WTC11 (cell line): Measurements from ENCODE around the gene ELOF1. TPM values are rescaled to one million over a fixed set of nuclear protein-coding genes. Genes with fewer than 3 reads are reported as not detected.

ENCODE experiments used
- ATAC-seq: fragments of 200-7000 bp; cut with Tn5 transposase; 2 replicates; pipeline ENCODE4 v1.10.0; 2021; ENCODE audit warnings: mild to moderate bottlenecking, moderate library complexity
- CTCF ChIA-PET: fragments of 300-600 bp; sonication (Branson Sonifier 250); formaldehyde crosslinking; loops from one replicate; lab custom pipeline; 2021; ENCODE audit warnings: antibody characterized with exemption; lab: Charles Lee
- POLR2A ChIA-PET: fragments of 350-600 bp; sonication (Branson Sonifier 250); formaldehyde crosslinking; loops from one replicate; lab custom pipeline; 2021; ENCODE audit warnings: antibody characterized with exemption; lab: Charles Lee
- DNase-seq: peaks from one replicate; pipeline ENCODE4 v3.0.0; 2021; ENCODE audit warnings: low spot score
- H3K27ac Mint-ChIP-seq: 2 replicates; pipeline ENCODE4 v1.8.0; 2021; ENCODE audit warnings: mixed read lengths
- H3K27me3 Mint-ChIP-seq: 2 replicates; pipeline ENCODE4 v1.8.0; 2021; ENCODE audit warnings: low read depth, mild to moderate bottlenecking, moderate library complexity, mixed read lengths
- H3K36me3 Mint-ChIP-seq: 2 replicates; pipeline ENCODE4 v1.8.0; 2021; ENCODE audit warnings: mixed read lengths
- H3K4me1 Mint-ChIP-seq: 2 replicates; pipeline ENCODE4 v1.8.0; 2022; ENCODE audit warnings: mixed read lengths
- H3K4me3 Mint-ChIP-seq: 2 replicates; pipeline ENCODE4 v1.8.0; 2021; ENCODE audit warnings: mild to moderate bottlenecking, moderate library complexity, mixed read lengths
- H3K9me3 Mint-ChIP-seq: 2 replicates; pipeline ENCODE4 v1.8.0; 2021; ENCODE audit warnings: mixed read lengths
- AR ChIP-seq: fragments of 250-450 bp; sonication (Bioruptor Pico); IDR thresholded peaks from 2 replicates; pipeline ENCODE4 v1.9.0; 2021; ENCODE audit warnings: mild to moderate bottlenecking
- ATF2 ChIP-seq: sonication (generic); formaldehyde crosslinking; IDR thresholded peaks from 2 replicates; pipeline ENCODE4 v1.8.1; 2022; ENCODE audit warnings: low read depth, missing genetic modification reagents, borderline replicate concordance
- CDX4 ChIP-seq: fragments of 250-450 bp; sonication (Bioruptor Pico); IDR thresholded peaks from 2 replicates; pipeline ENCODE4 v1.9.0; 2021; ENCODE audit warnings: moderate library complexity, mild to moderate bottlenecking, inconsistent platforms, borderline replicate concordance
- CREB1 ChIP-seq: sonication (generic); formaldehyde crosslinking; IDR thresholded peaks from 2 replicates; pipeline ENCODE4 v1.8.0; 2023; ENCODE audit warnings: mild to moderate bottlenecking, missing genetic modification reagents
- CREM ChIP-seq: sonication (generic); formaldehyde crosslinking; IDR thresholded peaks from 2 replicates; pipeline ENCODE4 v1.8.1; 2022; ENCODE audit warnings: mild to moderate bottlenecking, missing genetic modification reagents, moderate library complexity
- E2F5 ChIP-seq: sonication (generic); formaldehyde crosslinking; IDR thresholded peaks from 2 replicates; pipeline ENCODE4 v1.8.1; 2022; ENCODE audit warnings: mild to moderate bottlenecking, moderate library complexity, missing genetic modification reagents
- ELF4 ChIP-seq: sonication (generic); formaldehyde crosslinking; IDR thresholded peaks from 2 replicates; pipeline ENCODE4 v1.8.1; 2022; ENCODE audit warnings: low read depth, mild to moderate bottlenecking, moderate library complexity, missing genetic modification reagents
- ERG ChIP-seq: fragments of 250-450 bp; sonication (Bioruptor Pico); IDR thresholded peaks from 2 replicates; pipeline ENCODE4 v1.8.0; 2021; ENCODE audit warnings: mild to moderate bottlenecking
- FOXJ3 ChIP-seq: sonication (generic); formaldehyde crosslinking; IDR thresholded peaks from 2 replicates; pipeline ENCODE4 v1.9.0; 2021; ENCODE audit warnings: missing genetic modification reagents, mild to moderate bottlenecking, borderline replicate concordance
- GABPB1 ChIP-seq: sonication (generic); formaldehyde crosslinking; IDR thresholded peaks from 2 replicates; pipeline ENCODE4 v1.8.1; 2023; ENCODE audit warnings: mild to moderate bottlenecking, missing genetic modification reagents
- GTF2I ChIP-seq: fragments of 250-450 bp; sonication (Bioruptor Pico); conservative IDR thresholded peaks from 2 replicates; pipeline ENCODE4 v1.4.0; 2021; ENCODE audit warnings: mild to moderate bottlenecking
- HMGXB4 ChIP-seq: sonication (generic); formaldehyde crosslinking; IDR thresholded peaks from 2 replicates; pipeline ENCODE4 v1.8.1; 2023; ENCODE audit warnings: mild to moderate bottlenecking, moderate library complexity, missing genetic modification reagents
- JAZF1 ChIP-seq: fragments of 250-450 bp; sonication (Bioruptor Pico); IDR thresholded peaks from 2 replicates; pipeline ENCODE4 v1.9.0; 2021; ENCODE audit warnings: moderate library complexity, mild to moderate bottlenecking, inconsistent platforms
- JUN ChIP-seq: sonication (generic); formaldehyde crosslinking; IDR thresholded peaks from 2 replicates; pipeline ENCODE4 v1.8.0; 2023; ENCODE audit warnings: mild to moderate bottlenecking, missing genetic modification reagents
- PRDM15 ChIP-seq: sonication (generic); formaldehyde crosslinking; IDR thresholded peaks from 2 replicates; pipeline ENCODE4 v1.8.0; 2022; ENCODE audit warnings: missing genetic modification reagents
- PRRX2 ChIP-seq: fragments of 250-450 bp; sonication (Bioruptor Pico); IDR thresholded peaks from 2 replicates; pipeline ENCODE4 v1.8.0; 2021; ENCODE audit warnings: mild to moderate bottlenecking
- RELA ChIP-seq: sonication (generic); formaldehyde crosslinking; IDR thresholded peaks from 2 replicates; pipeline ENCODE4 v1.8.1; 2022; ENCODE audit warnings: missing genetic modification reagents, mild to moderate bottlenecking, borderline replicate concordance
- TEAD4 ChIP-seq: sonication (generic); formaldehyde crosslinking; IDR thresholded peaks from 2 replicates; pipeline ENCODE4 v1.8.0; 2022; ENCODE audit warnings: mild to moderate bottlenecking, missing genetic modification reagents
- ZBTB21 ChIP-seq: sonication (generic); formaldehyde crosslinking; IDR thresholded peaks from 2 replicates; pipeline ENCODE4 v1.8.1; 2023; ENCODE audit warnings: mild to moderate bottlenecking, missing genetic modification reagents, borderline replicate concordance
- ZNF219 ChIP-seq: sonication (generic); formaldehyde crosslinking; IDR thresholded peaks from 2 replicates; pipeline ENCODE4 v1.8.0; 2023; ENCODE audit warnings: missing genetic modification reagents, mild to moderate bottlenecking, borderline replicate concordance
- ZNF232 ChIP-seq: sonication (generic); formaldehyde crosslinking; IDR thresholded peaks from 2 replicates; pipeline ENCODE4 v1.8.0; 2022; ENCODE audit warnings: mild to moderate bottlenecking, missing genetic modification reagents
- ZNF263 ChIP-seq: sonication (generic); formaldehyde crosslinking; IDR thresholded peaks from 2 replicates; pipeline ENCODE4 v1.8.1; 2022; ENCODE audit warnings: low read depth, mild to moderate bottlenecking, moderate library complexity, missing genetic modification reagents
- ZNF317 ChIP-seq: sonication (generic); formaldehyde crosslinking; IDR thresholded peaks from 2 replicates; pipeline ENCODE4 v1.8.1; 2023; ENCODE audit warnings: low read depth, mild to moderate bottlenecking, moderate library complexity, missing genetic modification reagents, borderline replicate concordance
- ZNF416 ChIP-seq: fragments of 250-450 bp; sonication (Bioruptor Pico); IDR thresholded peaks from 2 replicates; pipeline ENCODE4 v1.9.0; 2021; ENCODE audit warnings: mild to moderate bottlenecking, inconsistent platforms
- ZNF423 ChIP-seq: fragments of 250-450 bp; sonication (Bioruptor Pico); IDR thresholded peaks from 2 replicates; pipeline ENCODE4 v2.1.2; 2022; ENCODE audit warnings: mild to moderate bottlenecking, moderate library complexity
- total RNA-seq: library from RNA; stranded (reverse); gene quantifications from 3 replicates; pipeline ENCODE4 v1.2.3, GENCODE V29; 2021

Gene ELOF1
- total RNA-seq, 1 experiment from 2014 or later, result 86.0 TPM

- Mint-ChIP-seq H3K9me3 (no peaks in the 10 kb centered on the region), H3K36me3 (peaks cover 16% of the 10 kb centered on the region), H3K4me1 (peaks cover 13% of the 10 kb centered on the region), H3K27ac (peak overlapping the region; percentile 83), H3K27me3 (no peaks in the 10 kb centered on the region), H3K4me3 (peak overlapping the region; percentile 96; the same call in 1 of the 2 replicates)
- TF ChIP-seq CDX4 (CRISPR knock-in tag) (no peak), GTF2I (CRISPR knock-in tag) (no peak), ZNF219 (CRISPR knock-in tag) (no peak), E2F5 (CRISPR knock-in tag) (no peak), PRDM15 (CRISPR knock-in tag) (no peak), JUN (CRISPR knock-in tag) (no peak), ELF4 (CRISPR knock-in tag) (no peak), CREB1 (CRISPR knock-in tag) (no peak), AR (CRISPR knock-in tag) (no peak), ZNF423 (CRISPR knock-in tag) (no peak), ATF2 (no peak)
- ChIA-PET POLR2A (no interaction called here), CTCF (interaction anchor here (1.7 kb wide), 1 partner anchor 18 kb away, joined by 5 read pairs; no protein-coding TSS in a partner anchor)
- ATAC-seq (no peak), DNase-seq (no peak)
Measured at GRCh38 chr19:11596156-11596555, 37.1 kb upstream of the ELOF1 start.

- H3K4me3 Mint-ChIP-seq, result no peak overlapping the region
- no peak overlapping the region for H3K27ac Mint-ChIP-seq
- ChIA-PET POLR2A (no interaction called here), CTCF (interaction anchor here (0.5 kb wide), 1 partner anchor 20 kb away, joined by 3 read pairs; no protein-coding TSS in a partner anchor)
- no peak for DNase-seq
- ATAC-seq, result no peak
- H3K4me1 Mint-ChIP-seq, result peaks cover 5% of the 10 kb centered on the region
- no peaks in the 10 kb centered on the region for H3K27me3 Mint-ChIP-seq
- H3K36me3 Mint-ChIP-seq, result peaks cover under 1% of the 10 kb centered on the region; the same call in 1 of the 2 replicates
- no peaks in the 10 kb centered on the region for H3K9me3 Mint-ChIP-seq
- no peak for TF ChIP-seq RELA (CRISPR knock-in tag)
- no peak for TF ChIP-seq GABPB1
- TF ChIP-seq ZNF416 (CRISPR knock-in tag), result no peak
- TF ChIP-seq PRRX2, result no peak
- no peak for TF ChIP-seq ZNF232 (CRISPR knock-in tag)
- no peak for TF ChIP-seq CREM (CRISPR knock-in tag)
- TF ChIP-seq HMGXB4, result no peak
- TF ChIP-seq ZNF317 (CRISPR knock-in tag), result no peak
- no peak for TF ChIP-seq FOXJ3
- TF ChIP-seq JAZF1 (CRISPR knock-in tag), result no peak
- no peak for TF ChIP-seq ERG
- no peak for TF ChIP-seq ZNF263 (CRISPR knock-in tag)
- no peak for TF ChIP-seq TEAD4
- TF ChIP-seq ZBTB21 (CRISPR knock-in tag), result no peak
Measured at GRCh38 chr19:11594084-11594483, 35.1 kb upstream of the ELOF1 start.
